Measurements from ENCODE around the gene TMEM39A.

TMEM39A gene

GRCh38 chr3:119408243-119408950 lies 55.0 kb downstream of the TMEM39A start:
- Histone ChIP-seq H3K27me3 (ENCODE audit: insufficient read depth, low read depth) (no peaks in the 10 kb centered on the region), H3K9ac (no peak overlapping the region), H2AFZ (ENCODE audit: low read depth) (no peak overlapping the region), H3K4me1 (ENCODE audit: low read depth, poor library complexity, severe bottlenecking) (no peaks in the 10 kb centered on the region), H3K36me3 (ENCODE audit: insufficient read depth) (no peaks in the 10 kb centered on the region), H3K79me2 (ENCODE audit: insufficient read depth, low read depth) (no peaks in the 10 kb centered on the region), H3K4me3 (IDR thresholded peaks at IDR 0.05; ENCODE audit: insufficient read depth, low read depth, low read length) (no peak overlapping the region), H3K4me2 (no peak overlapping the region), H3K27ac (no peak overlapping the region), H4K20me1 (ENCODE audit: insufficient read depth) (no peaks in the 10 kb centered on the region)
- TF ChIP-seq CTCF (conservative IDR thresholded peaks at IDR 0.05; ENCODE audit: low read depth, low read length), result no peak

GRCh38 chr3:119405315-119405714 lies 58.1 kb downstream of the TMEM39A start:
- H3K27me3 ChIP-seq (ENCODE audit: insufficient read depth, low read depth), result no peaks in the 10 kb centered on the region
- H3K79me2 ChIP-seq (ENCODE audit: insufficient read depth, low read depth), result no peaks in the 10 kb centered on the region
- no peaks in the 10 kb centered on the region for H4K20me1 ChIP-seq (ENCODE audit: insufficient read depth)
- H3K36me3 ChIP-seq (ENCODE audit: insufficient read depth), result no peaks in the 10 kb centered on the region
- TF ChIP-seq CTCF (conservative IDR thresholded peaks at IDR 0.05; ENCODE audit: low read depth, low read length), result no peak
- no peaks in the 10 kb centered on the region for H3K4me1 ChIP-seq (ENCODE audit: low read depth, poor library complexity, severe bottlenecking)
- H3K27ac ChIP-seq, result no peak overlapping the region
- H2AFZ ChIP-seq (ENCODE audit: low read depth), result no peak overlapping the region
- no peak overlapping the region for H3K9ac ChIP-seq
- no peak overlapping the region for H3K4me3 ChIP-seq (IDR thresholded peaks at IDR 0.05; ENCODE audit: insufficient read depth, low read depth, low read length)
- H3K4me2 ChIP-seq, result no peak overlapping the region

- H3K36me3 ChIP-seq (ENCODE audit: insufficient read depth), result no peaks in the 10 kb centered on the region
- no peak overlapping the region for H3K4me2 ChIP-seq
- no peaks in the 10 kb centered on the region for H3K4me1 ChIP-seq (ENCODE audit: low read depth, poor library complexity, severe bottlenecking)
- no peak overlapping the region for H3K4me3 ChIP-seq (IDR thresholded peaks at IDR 0.05; ENCODE audit: insufficient read depth, low read depth, low read length)
- no peaks in the 10 kb centered on the region for H3K27me3 ChIP-seq (ENCODE audit: insufficient read depth, low read depth)
- TF ChIP-seq CTCF (conservative IDR thresholded peaks at IDR 0.05; ENCODE audit: low read depth, low read length), result no peak
- H3K27ac ChIP-seq, result no peak overlapping the region
- no peak overlapping the region for H2AFZ ChIP-seq (ENCODE audit: low read depth)
- no peaks in the 10 kb centered on the region for H4K20me1 ChIP-seq (ENCODE audit: insufficient read depth)
- H3K79me2 ChIP-seq (ENCODE audit: insufficient read depth, low read depth), result no peaks in the 10 kb centered on the region
- no peak overlapping the region for H3K9ac ChIP-seq
These were observed 60.2 kb downstream of the TMEM39A start for GRCh38 chr3:119403201-119403600.

- Histone ChIP-seq H4K20me1 (ENCODE audit: insufficient read depth) (no peaks in the 10 kb centered on the region), H3K4me3 (IDR thresholded peaks at IDR 0.05; ENCODE audit: insufficient read depth, low read depth, low read length) (no peak overlapping the region), H2AFZ (ENCODE audit: low read depth) (no peak overlapping the region), H3K36me3 (ENCODE audit: insufficient read depth) (no peaks in the 10 kb centered on the region), H3K4me1 (ENCODE audit: low read depth, poor library complexity, severe bottlenecking) (no peaks in the 10 kb centered on the region), H3K27ac (no peak overlapping the region), H3K27me3 (ENCODE audit: insufficient read depth, low read depth) (no peaks in the 10 kb centered on the region), H3K4me2 (no peak overlapping the region), H3K79me2 (ENCODE audit: insufficient read depth, low read depth) (no peaks in the 10 kb centered on the region), H3K9ac (no peak overlapping the region)
- TF ChIP-seq CTCF (conservative IDR thresholded peaks at IDR 0.05; ENCODE audit: low read depth, low read length), result no peak
These were observed 60.6 kb downstream of the TMEM39A start for GRCh38 chr3:119402791-119403190.
